Transverse colon (tissue), 4 donors: ENCODE results near the gene HDAC4. TPM values are rescaled to one million over a fixed set of nuclear protein-coding genes. Genes with fewer than 3 reads are reported as not detected.

ENCODE experiments used
- DNase-seq: peaks from one replicate; pipeline ENCODE4 v3.0.0-alpha.2; 2019
- H3K27ac ChIP-seq, 4 donors: fragments of 200-600 bp; sonication (generic); 2 replicates each; pipeline ENCODE4 v1.5.1; 2016 to 2018; ENCODE audit warnings: inconsistent platforms in 4 of 4
- H3K27me3 ChIP-seq: fragments of 200-600 bp; sonication (generic); 2 replicates; pipeline ENCODE4 v1.5.1; 2017; ENCODE audit warnings: inconsistent platforms
- H3K36me3 ChIP-seq, 4 donors: fragments of 200-600 bp; sonication (generic); 2 replicates each; pipeline ENCODE4 v1.5.1; 2017 to 2019; ENCODE audit warnings: inconsistent platforms in 4 of 4
- H3K4me1 ChIP-seq, 4 donors: fragments of 200-600 bp; sonication (generic); 2 replicates each; pipeline ENCODE4 v1.5.1; 2017 to 2020; ENCODE audit warnings: inconsistent platforms in 4 of 4
- H3K4me3 ChIP-seq, 4 donors: fragments of 200-600 bp; sonication (generic); 1 replicate in 1 of 4; 2 replicates in 3 of 4; pipeline versions ENCODE4 v1.5.1 to v1.6.1; 2017 to 2019; ENCODE audit warnings: inconsistent platforms in 4 of 4
- H3K9me3 ChIP-seq, 2 donors: fragments of 200-600 bp; sonication (generic); 2 replicates each; pipeline ENCODE4 v1.5.1; 2017 to 2019; ENCODE audit warnings: inconsistent platforms in 2 of 2
- EP300 ChIP-seq: sonication (generic); formaldehyde crosslinking; IDR thresholded peaks from one replicate; pipeline ENCODE4 v1.6.1; 2017; ENCODE audit warnings: antibody characterized with exemption, low read depth
- POLR2A ChIP-seq: fragments of 450-650 bp; IDR thresholded peaks from one replicate; pipeline ENCODE4 v1.6.1; 2016; ENCODE audit warnings: antibody characterized with exemption, mild to moderate bottlenecking, moderate library complexity
- POLR2AphosphoS5 ChIP-seq, 3 donors: sonication (generic); formaldehyde crosslinking; IDR thresholded peaks; one replicate each; pipeline ENCODE4 v1.6.1; 2016; ENCODE audit warnings: antibody characterized with exemption in 3 of 3
- WGBS, 2 donors: methylation state at CpG; one replicate each; pipeline ENCODE4 v1.1.5; 2018; ENCODE audit warnings: low coverage in 1 of 2; 5-methylcytosine and 5-hydroxymethylcytosine counted together
- in situ Hi-C, 4 donors: fragments of 200-750 bp; cut with MboI; loops; one replicate each; pipeline versions ENCODE4 v1.15.0 to v1.15.1; 2017; ENCODE audit warnings: low sequenced_read_pairs in 3 of 4, low pct_ligation_motif_present in 1 of 4, low pct_unique_long_range_greater_than_20kb in 1 of 4
- intact Hi-C: fragments of 100-400 bp; cut with DNase I; formaldehyde crosslinking; loops from one replicate; pipeline ENCODE4 v1.15.1; 2023; ENCODE audit warnings: low total_unique reads
- total RNA-seq, 4 donors: library from RNA; depleted of rRNA; stranded (reverse); fragments of >200 nt; gene quantifications; one replicate each; pipeline ENCODE4 v1.1.0, GENCODE V29; 2016
- TF ChIP-seq, protein P1 (sequence below), 5 experiments: fragments of 200-600 bp in 3 of 5; fragments of 450-650 bp in 2 of 5; sonication (generic) in 3 of 5; IDR thresholded peaks; 1 replicate in 2 of 5; 2 replicates in 3 of 5; pipeline ENCODE4 v1.5.1; 2016 to 2017; ENCODE audit warnings: antibody characterized with exemption in 5 of 5, inconsistent platforms in 3 of 5, mild to moderate bottlenecking in 2 of 5, moderate library complexity in 1 of 5

HDAC4 gene
- total RNA-seq, 4 donors from 2014 or later = 33.9 to 192 (median 112) TPM

- in situ Hi-C loops (no loop called here), intact Hi-C loops (no loop called here)
- Histone ChIP-seq H3K27me3 (no peaks in the 10 kb centered on the region), H3K4me1 (peaks cover 0 to 10% (median under 1%) of the 10 kb centered on the region in 4 donors), H3K4me3 (no peak overlapping the region), H3K9me3 (no peaks in the 10 kb centered on the region), H3K36me3 (peaks cover 0 to 1% (median 0%) of the 10 kb centered on the region in 4 donors), H3K27ac (no peak overlapping the region)
- TF ChIP-seq POLR2AphosphoS5 (IDR thresholded peaks at IDR 0.05) = no peak
- TF ChIP-seq, protein P1, sequence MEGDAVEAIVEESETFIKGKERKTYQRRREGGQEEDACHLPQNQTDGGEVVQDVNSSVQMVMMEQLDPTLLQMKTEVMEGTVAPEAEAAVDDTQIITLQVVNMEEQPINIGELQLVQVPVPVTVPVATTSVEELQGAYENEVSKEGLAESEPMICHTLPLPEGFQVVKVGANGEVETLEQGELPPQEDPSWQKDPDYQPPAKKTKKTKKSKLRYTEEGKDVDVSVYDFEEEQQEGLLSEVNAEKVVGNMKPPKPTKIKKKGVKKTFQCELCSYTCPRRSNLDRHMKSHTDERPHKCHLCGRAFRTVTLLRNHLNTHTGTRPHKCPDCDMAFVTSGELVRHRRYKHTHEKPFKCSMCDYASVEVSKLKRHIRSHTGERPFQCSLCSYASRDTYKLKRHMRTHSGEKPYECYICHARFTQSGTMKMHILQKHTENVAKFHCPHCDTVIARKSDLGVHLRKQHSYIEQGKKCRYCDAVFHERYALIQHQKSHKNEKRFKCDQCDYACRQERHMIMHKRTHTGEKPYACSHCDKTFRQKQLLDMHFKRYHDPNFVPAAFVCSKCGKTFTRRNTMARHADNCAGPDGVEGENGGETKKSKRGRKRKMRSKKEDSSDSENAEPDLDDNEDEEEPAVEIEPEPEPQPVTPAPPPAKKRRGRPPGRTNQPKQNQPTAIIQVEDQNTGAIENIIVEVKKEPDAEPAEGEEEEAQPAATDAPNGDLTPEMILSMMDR (IDR thresholded peaks at IDR 0.05) = no peak
- TF ChIP-seq EP300 = no peak
- TF ChIP-seq POLR2A = no peak
- no peak for DNase-seq
- 97% methylated on average over 23 of the region's 23 CpGs; no CpG with 5 or more reads in 1 of the 2 donors for WGBS, 2 donors
These were observed 206.0 kb downstream of the HDAC4 start for GRCh38 chr2:239194731-239195317.

DNA sequence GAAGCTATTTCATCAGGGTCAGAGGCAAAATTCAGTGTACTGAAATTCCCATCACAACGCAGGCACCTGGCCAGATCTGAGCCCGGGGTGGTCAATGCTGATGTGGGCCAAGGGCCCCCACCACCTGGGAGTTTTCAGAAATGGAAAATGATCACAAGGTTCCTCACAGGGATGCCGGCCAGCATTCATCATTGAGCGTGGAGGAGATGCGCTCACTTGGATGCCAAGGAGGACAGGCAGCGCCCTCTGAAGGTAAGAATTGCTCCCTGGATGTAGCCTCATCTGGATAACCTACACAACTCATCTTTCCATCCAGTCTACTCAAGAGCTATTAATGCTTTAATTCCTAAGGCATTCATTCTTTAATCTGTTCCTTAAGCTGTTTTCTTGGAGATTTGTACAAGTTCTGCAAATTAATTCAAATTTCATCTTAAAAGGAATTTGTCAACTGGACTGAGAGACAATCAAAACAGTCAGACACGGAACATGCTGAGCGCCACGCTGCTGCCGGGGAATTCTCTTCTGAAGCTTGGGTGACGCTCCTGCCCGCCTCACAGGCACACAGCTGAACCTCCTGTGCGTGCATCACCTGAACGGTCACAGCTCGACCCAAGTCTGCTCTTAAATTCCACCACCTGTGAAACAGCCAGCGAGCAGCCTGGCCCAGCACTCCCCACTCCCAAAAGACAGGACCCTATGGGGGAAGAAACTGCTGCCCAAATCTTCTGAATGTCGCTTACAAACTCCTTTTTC lies 206.7 kb downstream of the HDAC4 start:
- peaks cover 0 to 9% (median 2%) of the 10 kb centered on the region in 4 donors for H3K36me3 ChIP-seq
- no peak overlapping the region for H3K27ac ChIP-seq
- 88 to 97% methylated on average over 6 to 17 of the region's 17 CpGs for WGBS, 2 donors
- in situ Hi-C loops = no loop called here
- no peak overlapping the region for H3K4me3 ChIP-seq
- H3K4me1 ChIP-seq = peaks cover 0 to 5% (median 0%) of the 10 kb centered on the region in 4 donors
- intact Hi-C loops = no loop called here
- H3K27me3 ChIP-seq = no peaks in the 10 kb centered on the region
- TF ChIP-seq POLR2AphosphoS5 (IDR thresholded peaks at IDR 0.05) (no peak), EP300 (no peak), POLR2A (no peak)
- TF ChIP-seq, protein P1 (IDR thresholded peaks at IDR 0.05) = no peak
- no peaks in the 10 kb centered on the region for H3K9me3 ChIP-seq
- DNase-seq = no peak

- no peak overlapping the region for H3K27ac ChIP-seq
- no peaks in the 10 kb centered on the region for H3K27me3 ChIP-seq
- H3K36me3 ChIP-seq = peaks cover 0 to 16% (median 2%) of the 10 kb centered on the region in 4 donors
- no peak overlapping the region for H3K4me3 ChIP-seq
- no peak for DNase-seq
- intact Hi-C loops (no loop called here), in situ Hi-C loops (no loop called here)
- TF ChIP-seq, protein P1 (IDR thresholded peaks at IDR 0.05) = no peak
- no peak for TF ChIP-seq POLR2AphosphoS5 (IDR thresholded peaks at IDR 0.05)
- no peak for TF ChIP-seq EP300
- TF ChIP-seq POLR2A = no peak
- no peaks in the 10 kb centered on the region for H3K9me3 ChIP-seq
- 81% methylated on average over 12 of the region's 12 CpGs; no CpG with 5 or more reads in 1 of the 2 donors for WGBS, 2 donors
- H3K4me1 ChIP-seq = peaks cover 0 to 3% (median 0%) of the 10 kb centered on the region in 4 donors
These were observed 207.4 kb downstream of the HDAC4 start for GRCh38 chr2:239193401-239193811.

DNA sequence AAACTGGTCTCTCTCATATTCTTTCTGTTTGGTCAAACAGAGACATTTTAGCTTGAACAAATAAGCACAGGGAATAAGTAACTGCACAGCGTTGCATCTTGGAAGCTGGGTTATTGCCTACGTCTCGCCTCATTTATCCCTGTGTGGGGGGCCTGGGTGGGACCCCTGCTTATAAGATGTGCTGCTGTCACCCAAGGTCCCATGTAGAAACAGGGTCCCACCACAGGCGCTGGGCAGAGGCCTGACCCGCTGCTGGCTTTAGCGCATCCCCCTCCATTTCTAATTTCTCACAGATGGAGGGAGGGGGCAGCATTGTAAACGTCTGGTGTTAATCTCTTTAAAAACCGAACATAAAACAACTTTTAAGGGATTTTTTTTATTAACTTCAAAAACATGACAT lies 207.8 kb downstream of the HDAC4 start:
- DNase-seq = no peak

More for the DNA sequence above, 207.8 kb downstream of the HDAC4 start:
- intact Hi-C loops (no loop called here), in situ Hi-C loops (no loop called here)
- no peak overlapping the region for H3K4me3 ChIP-seq
- H3K36me3 ChIP-seq = peaks cover 0 to 19% (median 2%) of the 10 kb centered on the region in 4 donors
- 87 to 95% methylated on average over 3 to 8 of the region's 8 CpGs for WGBS, 2 donors
- H3K27me3 ChIP-seq = no peaks in the 10 kb centered on the region
- peaks cover 0 to 3% (median 0%) of the 10 kb centered on the region in 4 donors for H3K4me1 ChIP-seq
- H3K27ac ChIP-seq = no peak overlapping the region
- TF ChIP-seq, protein P1 (IDR thresholded peaks at IDR 0.05) = no peak
- TF ChIP-seq POLR2AphosphoS5 (IDR thresholded peaks at IDR 0.05) (no peak), POLR2A (no peak), EP300 (no peak)
- no peaks in the 10 kb centered on the region for H3K9me3 ChIP-seq
